AG08396 (cell line): ENCODE results near the gene TBC1D14.

Source experiments
- DNase-seq: peaks from one replicate; pipeline ENCODE4 v3.0.0; 2012; ENCODE audit warnings: low spot score, mixed read lengths

The TBC1D14 gene

GRCh38 chr4:6953751-6954380 lies 44.2 kb downstream of the TBC1D14 start:
- DNase-seq: peak; percentile 84

GRCh38 chr4:6955261-6955911 lies 45.8 kb downstream of the TBC1D14 start:
- no peak for DNase-seq

GRCh38 chr4:6956087-6956433 lies 46.4 kb downstream of the TBC1D14 start:
- no peak for DNase-seq

GRCh38 chr4:6956434-6957147 lies 47.0 kb downstream of the TBC1D14 start:
- no peak for DNase-seq

GRCh38 chr4:6957148-6957520 lies 47.5 kb downstream of the TBC1D14 start:
- no peak for DNase-seq

- no peak for DNase-seq
Measured at GRCh38 chr4:6957994-6958393, 48.4 kb downstream of the TBC1D14 start.

- no peak for DNase-seq
Measured at GRCh38 chr4:6959261-6959660, 49.6 kb downstream of the TBC1D14 start.

- DNase-seq: no peak
Measured at GRCh38 chr4:6960154-6960553, 50.5 kb downstream of the TBC1D14 start.

- no peak for DNase-seq
Measured at GRCh38 chr4:6960628-6961412, 51.2 kb downstream of the TBC1D14 start.

- DNase-seq: no peak
Measured at GRCh38 chr4:6961496-6962210, 52.0 kb downstream of the TBC1D14 start.

GRCh38 chr4:6962211-6963041 lies 52.8 kb downstream of the TBC1D14 start:
- DNase-seq: no peak

GRCh38 chr4:6963139-6963611 lies 53.5 kb downstream of the TBC1D14 start:
- DNase-seq: peak; percentile 48

GRCh38 chr4:6964858-6965257 lies 55.2 kb downstream of the TBC1D14 start:
- no peak for DNase-seq

- DNase-seq: no peak
Measured at GRCh38 chr4:6965329-6965728, 55.7 kb downstream of the TBC1D14 start.

GRCh38 chr4:6967846-6968340 lies 58.3 kb downstream of the TBC1D14 start:
- no peak for DNase-seq

GRCh38 chr4:6968496-6968895 lies 58.9 kb downstream of the TBC1D14 start:
- no peak for DNase-seq

- no peak for DNase-seq
Measured at GRCh38 chr4:6969826-6970800, 60.5 kb downstream of the TBC1D14 start.

GRCh38 chr4:6971536-6972374 lies 62.1 kb downstream of the TBC1D14 start:
- DNase-seq: no peak

- DNase-seq: no peak
Measured at GRCh38 chr4:6972375-6972650, 62.7 kb downstream of the TBC1D14 start.
